RWPE1 (cell line): ENCODE measurements around the gene SPN.
"Not testable (repeated sequence)": the region's sequence is repeated elsewhere in the genome, so short reads cannot be mapped to it uniquely, and the experiment has no call there.

Experiments used
- CTCF ChIA-PET: fragments of 350-600 bp; sonication (Branson Sonifier 250); formaldehyde crosslinking; extraction: SDS; loops from one replicate; lab custom pipeline; 2021; lab: Yijun Ruan, JAX
- POLR2A ChIA-PET: fragments of 400-600 bp; formaldehyde crosslinking; extraction: SDS; loops from one replicate; lab custom pipeline; 2020; ENCODE audit warnings: antibody characterized with exemption; ENCODE audit not compliant: low non-redundant PET; lab: Yijun Ruan, JAX
- DNase-seq: peaks from one replicate; pipeline ENCODE4 v3.0.0; 2012; ENCODE audit warnings: low spot score
- H3K27ac ChIP-seq: fragments of 450-650 bp; 2 replicates; pipeline ENCODE4 v1.5.1; 2017
- TF ChIP-seq, protein P1 (sequence below): fragments of 450-650 bp; conservative IDR thresholded peaks from 2 replicates; pipeline ENCODE4 v1.5.1; 2017; ENCODE audit warnings: low read depth, mild to moderate bottlenecking

SPN gene

DNA sequence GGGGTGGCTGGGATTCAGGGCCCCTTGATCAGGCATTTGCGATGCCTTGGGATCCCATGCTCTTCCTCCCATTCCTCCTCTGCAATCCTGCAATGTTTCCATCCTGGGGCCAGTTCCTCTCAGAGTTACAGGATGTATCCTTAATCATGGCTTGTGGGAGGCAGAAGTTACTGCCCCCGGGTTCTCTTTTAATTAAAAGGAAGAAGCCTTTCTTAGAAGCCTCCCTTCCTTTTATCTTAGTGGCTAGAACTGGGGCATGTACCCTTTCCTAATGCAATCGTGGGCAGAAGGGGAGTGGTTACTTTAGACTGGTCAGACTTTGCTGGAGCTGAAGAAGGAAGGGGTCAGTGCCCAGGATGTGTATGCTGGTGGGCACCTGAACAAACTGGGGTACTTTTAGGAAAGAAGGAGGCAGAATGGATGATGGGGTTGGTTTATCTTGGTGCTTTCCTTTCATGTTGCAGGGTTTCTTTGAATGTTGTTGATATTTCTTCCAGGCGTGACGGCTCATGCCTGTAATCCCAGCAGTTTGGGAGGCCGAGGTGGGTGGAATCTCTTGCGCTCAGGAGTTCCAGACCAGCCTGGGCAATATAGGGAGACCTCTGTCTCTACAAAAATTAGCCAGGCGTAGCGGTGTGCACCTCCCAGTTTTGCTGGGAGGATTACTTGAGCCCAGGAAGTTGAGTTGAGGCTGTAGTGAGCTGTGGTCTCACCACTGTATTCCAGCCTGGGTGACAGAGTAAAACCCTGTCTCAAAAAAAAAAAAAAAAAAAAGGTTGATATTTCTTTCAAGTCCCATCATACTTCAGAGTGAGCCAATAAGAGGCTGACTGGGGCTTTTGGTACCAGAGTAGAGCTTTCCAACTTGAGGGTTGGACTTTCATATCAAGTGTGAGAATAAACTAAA, 13.2 kb upstream of the SPN start:
- ChIA-PET POLR2A (no interaction called here), CTCF (no interaction called here)
- TF ChIP-seq, protein P1, sequence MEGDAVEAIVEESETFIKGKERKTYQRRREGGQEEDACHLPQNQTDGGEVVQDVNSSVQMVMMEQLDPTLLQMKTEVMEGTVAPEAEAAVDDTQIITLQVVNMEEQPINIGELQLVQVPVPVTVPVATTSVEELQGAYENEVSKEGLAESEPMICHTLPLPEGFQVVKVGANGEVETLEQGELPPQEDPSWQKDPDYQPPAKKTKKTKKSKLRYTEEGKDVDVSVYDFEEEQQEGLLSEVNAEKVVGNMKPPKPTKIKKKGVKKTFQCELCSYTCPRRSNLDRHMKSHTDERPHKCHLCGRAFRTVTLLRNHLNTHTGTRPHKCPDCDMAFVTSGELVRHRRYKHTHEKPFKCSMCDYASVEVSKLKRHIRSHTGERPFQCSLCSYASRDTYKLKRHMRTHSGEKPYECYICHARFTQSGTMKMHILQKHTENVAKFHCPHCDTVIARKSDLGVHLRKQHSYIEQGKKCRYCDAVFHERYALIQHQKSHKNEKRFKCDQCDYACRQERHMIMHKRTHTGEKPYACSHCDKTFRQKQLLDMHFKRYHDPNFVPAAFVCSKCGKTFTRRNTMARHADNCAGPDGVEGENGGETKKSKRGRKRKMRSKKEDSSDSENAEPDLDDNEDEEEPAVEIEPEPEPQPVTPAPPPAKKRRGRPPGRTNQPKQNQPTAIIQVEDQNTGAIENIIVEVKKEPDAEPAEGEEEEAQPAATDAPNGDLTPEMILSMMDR: no peak
- H3K27ac ChIP-seq: no peak overlapping the region
- no peak for DNase-seq

DNA sequence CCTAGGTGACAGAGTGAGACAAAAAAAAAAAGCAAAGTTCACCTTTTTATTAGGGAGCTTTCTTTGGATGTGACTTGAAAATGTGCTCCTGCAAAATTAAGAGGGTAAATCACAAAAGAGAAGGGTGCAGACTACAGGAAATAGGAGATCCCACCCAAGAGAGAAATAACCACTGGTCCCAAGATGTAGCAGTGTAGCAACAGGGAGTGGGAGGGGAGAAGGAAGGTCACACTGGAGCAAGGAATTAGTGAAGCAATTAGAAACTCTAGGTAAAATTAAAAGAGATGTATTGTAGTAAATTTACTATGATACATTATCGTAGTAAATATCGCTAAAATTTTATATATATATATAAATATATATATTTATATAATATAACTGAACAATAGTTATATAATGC, 12.3 kb upstream of the SPN start:
- CTCF ChIA-PET: no interaction called here

DNA sequence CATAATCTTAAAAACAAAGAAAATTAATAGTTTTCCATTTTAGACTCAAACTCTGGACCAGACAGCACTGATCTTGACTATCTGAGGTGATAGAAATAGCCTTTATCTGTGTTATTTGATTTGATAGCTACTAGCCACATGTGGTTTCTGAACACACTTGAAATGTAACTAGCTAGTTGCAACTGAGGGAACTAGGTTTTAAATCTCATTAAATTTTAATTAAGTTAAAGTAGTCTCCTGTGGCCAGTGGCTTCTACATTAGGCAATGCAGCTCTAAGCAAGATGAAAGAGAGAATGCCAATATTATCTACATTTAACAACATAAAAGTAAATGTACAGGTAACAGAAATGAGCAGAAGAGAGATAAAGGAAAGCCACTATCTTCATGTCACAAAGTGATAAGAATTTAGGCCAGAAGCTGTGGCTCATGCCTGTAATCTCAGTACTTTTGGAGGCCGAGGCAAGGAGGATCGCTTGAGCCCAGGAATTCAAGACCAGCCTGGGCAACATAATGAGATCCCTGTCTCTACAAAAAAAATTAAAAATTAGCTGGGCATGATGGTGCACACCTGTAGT, 11.2 kb upstream of the SPN start:
- no peak for DNase-seq
- H3K27ac ChIP-seq: no peak overlapping the region
- CTCF ChIA-PET: no interaction called here
- POLR2A ChIA-PET: no interaction called here
- TF ChIP-seq, protein P1: no peak

More for the DNA sequence above, 12.3 kb upstream of the SPN start:
- DNase-seq: no peak
- TF ChIP-seq, protein P1: no peak
- POLR2A ChIA-PET: no interaction called here
- H3K27ac ChIP-seq: no peak overlapping the region

DNA sequence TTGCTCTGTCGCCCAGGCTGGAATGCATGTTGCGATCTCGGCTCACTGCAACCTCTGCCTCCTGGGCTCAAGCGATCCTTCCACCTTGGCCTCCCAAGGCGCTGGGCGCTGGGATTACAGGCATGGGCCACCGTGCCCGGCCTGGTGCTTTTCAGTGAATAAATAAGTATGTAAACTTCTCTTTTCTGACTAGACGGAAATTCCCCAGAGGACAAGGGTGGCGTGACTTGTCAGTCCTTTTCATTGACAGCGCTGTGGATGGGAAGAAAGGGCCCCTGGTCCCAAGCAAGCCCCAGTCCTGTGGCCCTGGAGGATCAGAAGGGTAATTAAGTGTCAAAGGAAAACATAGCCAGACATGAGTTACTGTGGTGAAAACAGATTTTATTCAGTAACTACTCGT, 9.6 kb upstream of the SPN start:
- H3K27ac ChIP-seq: no peak overlapping the region
- ChIA-PET POLR2A (no interaction called here), CTCF (no interaction called here)
- TF ChIP-seq, protein P1: no peak
- no peak for DNase-seq

DNA sequence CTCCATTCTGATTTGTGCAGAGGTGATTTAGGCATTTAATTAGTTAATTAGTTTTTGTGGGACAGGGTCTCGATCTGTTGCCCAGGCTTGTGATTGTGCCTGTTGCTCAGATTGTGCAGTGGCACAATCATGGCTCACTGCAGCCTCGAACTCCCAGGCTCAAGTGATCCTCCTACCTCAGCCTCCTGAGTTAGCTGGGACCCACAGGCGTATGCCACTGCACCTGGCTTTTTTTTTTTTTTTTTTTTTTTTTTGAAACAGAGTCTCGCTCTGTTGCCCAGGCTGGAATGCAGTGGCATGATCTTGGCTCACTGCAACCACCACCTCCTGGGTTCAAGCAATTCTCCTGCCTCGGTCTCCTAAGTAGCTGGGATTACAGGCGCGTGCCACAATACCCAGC, 9.2 kb upstream of the SPN start:
- CTCF ChIA-PET, H3K27ac ChIP-seq, DNase-seq: not testable (repeated sequence)
- POLR2A ChIA-PET: interaction anchor here (0.7 kb wide), 1 partner anchor 137 kb away, joined by 11 read pairs; the partner anchor contains the start of gene KIF22

DNA sequence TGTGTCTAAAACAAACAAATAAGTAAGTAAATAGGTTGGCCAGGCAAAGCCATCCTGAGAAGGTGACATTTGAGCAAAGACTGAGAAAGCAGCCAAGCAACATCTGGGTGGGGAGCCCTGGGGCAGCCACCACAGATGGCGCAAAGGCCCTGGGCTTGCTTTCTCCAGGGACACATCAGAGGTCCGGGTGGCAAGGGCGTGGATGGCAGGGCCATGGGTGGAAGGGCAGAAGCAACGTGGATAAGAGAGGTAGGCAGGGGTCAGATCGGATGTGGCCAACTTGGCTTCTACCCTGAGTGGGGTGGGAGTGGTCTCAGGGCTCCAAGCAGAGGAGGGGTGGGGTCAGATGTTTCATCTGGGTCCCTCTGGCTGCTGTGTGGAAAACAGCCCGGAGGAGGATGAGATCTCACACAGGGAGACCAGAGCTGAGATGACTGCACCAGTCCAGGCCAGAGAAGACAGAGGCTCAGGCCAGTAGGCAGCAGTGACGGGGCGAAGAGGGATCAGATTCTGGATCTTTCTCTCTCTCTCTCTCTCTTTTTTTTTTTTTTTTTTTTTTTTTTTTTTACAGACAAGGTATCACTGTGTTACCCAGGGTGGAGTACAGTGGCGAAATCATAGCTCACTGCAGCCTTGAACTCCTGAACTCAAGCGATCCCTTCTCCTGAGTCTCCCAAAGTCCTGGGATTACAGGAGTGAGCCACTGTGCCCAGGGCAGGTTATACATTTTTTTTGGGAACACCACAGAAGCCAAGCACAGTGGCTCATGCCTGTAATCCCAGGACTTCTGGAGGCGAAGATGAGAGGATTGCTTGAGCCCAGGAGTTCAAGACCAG, 6.1 kb upstream of the SPN start:
- TF ChIP-seq, protein P1: no peak
- CTCF ChIA-PET: no interaction called here
- no peak overlapping the region for H3K27ac ChIP-seq
- no peak for DNase-seq
- POLR2A ChIA-PET: no interaction called here
